SW480 (cell line): Measurements from ENCODE around the gene SLC35F4.
"Not testable (repeated sequence)": the region's sequence is repeated elsewhere in the genome, so short reads cannot be mapped to it uniquely, and the experiment has no call there.

ENCODE experiments used
- DNase-seq: peaks from one replicate; pipeline ENCODE4 v3.0.0-alpha.2; 2016; ENCODE audit warnings: low spot score

The SLC35F4 gene

GRCh38 chr14:57725399-57726077 is 140.4 kb downstream of the SLC35F4 start:
- DNase-seq: peak; percentile 48

DNA sequence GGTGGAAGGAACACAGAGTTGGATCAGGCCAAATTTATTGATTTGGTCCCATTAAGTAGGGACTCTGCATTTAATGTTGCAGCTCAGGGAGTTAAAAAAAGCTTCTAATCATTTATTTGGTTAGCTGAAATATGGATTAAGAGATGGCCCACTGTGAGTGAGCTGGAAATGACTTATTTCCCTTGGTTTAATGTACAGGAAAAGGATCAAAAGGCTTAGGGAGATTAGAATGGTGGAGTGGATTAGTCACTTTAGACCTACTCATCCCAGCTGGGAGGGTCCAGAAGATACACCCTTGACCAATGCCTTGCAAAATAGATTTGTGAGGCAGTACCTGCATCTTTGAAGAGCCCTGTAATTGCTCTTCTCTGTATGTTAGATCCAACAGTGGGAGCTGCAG is 143.8 kb downstream of the SLC35F4 start:
- DNase-seq: not testable (repeated sequence)

DNA sequence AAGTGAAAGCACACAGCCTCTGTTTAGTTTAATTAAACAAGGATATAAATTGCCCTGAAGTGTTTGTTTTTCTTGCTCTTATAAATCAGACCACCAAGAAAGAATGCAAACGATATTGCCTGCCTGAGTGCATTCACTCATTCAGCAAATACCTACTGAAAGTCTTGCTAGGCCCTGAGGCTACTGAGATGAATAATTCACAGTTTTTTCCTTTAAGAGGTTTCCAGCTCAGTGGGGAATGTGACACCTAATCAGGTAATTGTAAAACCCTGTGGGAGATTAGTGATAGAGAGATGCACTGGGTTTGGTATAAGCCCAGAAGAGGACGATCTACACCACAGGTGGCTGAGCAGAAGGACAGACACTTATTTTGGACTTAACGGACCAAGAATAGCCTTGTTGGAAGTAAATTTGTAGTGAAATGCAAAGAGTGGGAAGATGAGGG is 151.4 kb downstream of the SLC35F4 start:
- no peak for DNase-seq

DNA sequence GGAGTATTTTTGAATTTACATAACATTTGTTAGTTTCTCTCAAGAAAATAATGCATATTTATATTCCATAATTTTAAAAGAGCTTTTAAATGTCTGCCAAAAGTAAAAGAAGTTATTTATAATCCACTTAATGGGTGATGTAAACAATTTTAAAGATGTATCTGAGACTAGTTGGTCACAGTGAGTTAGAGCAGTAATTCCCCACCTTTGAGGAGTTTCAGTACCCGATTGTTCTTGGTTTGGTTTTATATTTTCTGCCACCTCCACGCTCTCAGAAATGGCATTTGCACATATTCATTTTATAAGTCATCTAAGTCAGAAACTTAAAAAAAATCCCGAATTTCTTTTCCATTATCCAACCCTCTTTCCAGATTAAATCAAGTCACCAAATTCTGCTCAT is 153.2 kb downstream of the SLC35F4 start:
- no peak for DNase-seq

DNA sequence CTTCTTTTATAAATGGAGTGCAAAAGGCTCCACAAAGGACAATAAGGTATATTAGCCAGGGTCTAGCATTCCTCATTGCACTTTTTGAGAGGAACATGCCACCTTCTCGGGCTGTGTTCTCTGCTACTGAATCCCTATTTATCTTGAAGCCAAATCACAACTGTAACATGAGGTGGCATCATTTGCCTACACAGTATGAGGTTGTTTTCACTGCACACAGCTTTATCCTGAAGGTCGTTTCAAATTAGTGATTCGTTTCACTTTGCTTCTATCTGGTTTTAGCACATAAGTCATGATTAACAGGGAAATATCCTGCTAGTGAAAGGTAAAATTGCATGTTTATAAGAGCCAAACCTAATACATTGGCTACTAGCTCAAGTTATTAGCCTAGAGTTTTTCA is 153.8 kb downstream of the SLC35F4 start:
- no peak for DNase-seq

DNA sequence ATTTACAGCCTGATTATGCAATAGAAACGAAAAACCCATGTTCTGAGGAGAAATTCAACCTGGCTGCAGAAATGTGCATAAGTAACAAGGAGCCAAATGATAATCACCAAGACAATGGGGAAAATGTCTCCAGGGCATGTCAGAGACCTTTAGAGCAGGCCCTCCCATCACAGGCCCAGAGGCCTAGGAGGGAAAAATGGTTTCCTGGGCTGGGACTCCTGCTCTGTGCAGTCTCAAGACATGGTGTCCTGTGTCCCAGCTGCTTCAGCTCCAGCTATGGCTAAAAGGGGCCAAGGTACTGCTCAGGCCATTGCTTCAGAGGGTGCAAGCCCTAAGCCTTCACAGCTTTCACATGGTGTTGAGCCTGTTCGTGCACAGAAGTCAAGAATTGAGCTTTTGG is 156.0 kb downstream of the SLC35F4 start:
- no peak for DNase-seq

- not testable (repeated sequence) for DNase-seq
Measured at GRCh38 chr14:57709086-57709485, 156.8 kb downstream of the SLC35F4 start.

GRCh38 chr14:57707219-57707618 is 158.7 kb downstream of the SLC35F4 start:
- DNase-seq: no peak

DNA sequence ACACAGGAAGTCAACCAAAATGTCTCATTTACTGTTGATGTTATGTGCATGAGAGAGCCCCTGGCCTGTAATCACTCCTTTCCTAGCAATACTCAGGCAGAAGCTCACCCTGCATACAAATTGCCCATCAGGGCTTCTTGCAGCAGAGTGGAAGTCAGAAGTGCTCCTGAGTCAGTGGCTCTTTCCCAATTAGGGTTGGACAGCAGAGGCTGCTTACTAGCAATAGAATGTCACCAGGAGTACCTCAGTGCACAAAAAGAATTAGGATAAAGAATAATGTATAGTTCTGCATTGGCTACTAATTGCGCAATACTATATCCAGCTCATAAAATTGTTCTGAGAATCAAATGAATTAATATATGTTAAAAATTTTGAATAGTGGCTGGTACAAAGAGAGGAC is 161.1 kb downstream of the SLC35F4 start:
- DNase-seq: no peak

DNA sequence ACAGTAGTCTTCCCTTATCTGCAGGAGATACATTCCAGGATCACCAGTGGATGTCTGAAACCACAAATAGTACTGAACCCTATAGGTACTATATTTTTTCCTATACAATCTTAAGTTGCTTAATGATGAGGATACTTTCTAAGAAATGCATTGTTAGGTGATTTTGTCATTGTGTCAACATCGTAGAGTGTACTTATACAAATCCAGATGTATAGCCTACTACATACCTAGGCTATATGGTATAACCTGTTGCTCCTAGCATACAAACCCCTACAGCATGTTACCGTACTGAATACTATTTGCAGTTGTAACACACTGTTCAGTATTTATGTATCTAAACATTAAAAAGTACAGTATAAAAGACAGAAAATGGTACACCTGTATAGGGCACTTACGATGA is 165.9 kb downstream of the SLC35F4 start:
- DNase-seq: no peak

DNA sequence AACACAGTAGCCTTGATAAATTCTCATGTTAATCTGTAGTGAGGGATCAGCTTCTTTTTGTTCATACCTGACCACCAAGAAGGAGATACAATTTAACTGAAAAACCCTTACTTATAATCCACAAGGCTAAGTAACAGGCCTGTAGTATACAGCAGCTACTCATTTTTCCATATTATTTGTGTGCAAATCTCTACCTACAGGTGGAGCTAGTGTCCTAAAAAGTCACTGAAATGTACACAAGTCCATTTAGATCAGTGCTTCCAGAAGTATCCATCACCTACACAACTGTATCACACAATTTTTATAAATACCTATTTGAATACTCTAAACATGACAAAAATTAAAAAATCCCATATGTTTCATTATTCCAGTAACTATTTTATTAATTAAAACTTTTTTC is 173.2 kb downstream of the SLC35F4 start:
- DNase-seq: peak; percentile 26

- no peak for DNase-seq
Measured at GRCh38 chr14:57687416-57687815, 178.5 kb downstream of the SLC35F4 start.

- no peak for DNase-seq
Measured at GRCh38 chr14:57686304-57686703, 179.6 kb downstream of the SLC35F4 start.

DNA sequence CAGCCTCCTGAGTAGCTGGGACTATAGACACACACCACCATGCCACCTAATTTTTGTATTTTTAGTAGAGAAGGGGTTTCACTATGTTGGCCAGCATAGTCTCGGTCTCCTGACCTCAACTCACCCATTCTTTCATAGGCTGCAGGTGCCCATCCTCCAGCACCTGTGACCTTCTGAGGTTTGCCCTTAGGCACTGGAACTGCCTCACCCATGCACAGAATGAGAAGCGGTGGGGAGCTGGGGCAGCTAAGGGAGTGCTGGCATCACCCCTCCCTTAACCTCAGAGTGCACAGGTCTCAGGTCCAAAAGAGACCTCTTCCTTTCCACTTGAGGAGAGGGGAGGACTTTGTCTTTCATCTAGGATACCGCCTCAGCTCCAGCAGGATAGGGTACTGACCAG is 194.9 kb downstream of the SLC35F4 start:
- no peak for DNase-seq

DNA sequence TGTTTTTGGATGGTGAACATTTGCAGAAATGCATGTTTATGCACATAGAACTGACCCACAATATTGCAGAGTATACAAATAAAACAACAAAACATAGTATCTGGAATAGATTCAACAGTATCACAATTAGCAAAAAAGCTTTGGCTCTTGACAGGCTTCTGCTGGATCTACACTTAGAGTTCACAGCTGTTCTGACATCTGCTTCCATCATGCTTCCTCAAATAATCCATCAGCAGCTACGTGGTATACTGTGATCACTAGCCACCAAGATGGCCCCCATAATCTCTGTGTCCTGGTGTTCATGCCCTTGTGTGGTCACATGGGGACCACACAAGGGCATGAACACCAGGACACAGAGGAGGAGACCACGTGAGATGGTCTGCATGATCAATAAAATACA is 205.7 kb downstream of the SLC35F4 start:
- DNase-seq: no peak

GRCh38 chr14:57659052-57659451 is 206.8 kb downstream of the SLC35F4 start:
- DNase-seq: no peak

- DNase-seq: no peak
Measured at GRCh38 chr14:57657487-57657886, 208.4 kb downstream of the SLC35F4 start.

DNA sequence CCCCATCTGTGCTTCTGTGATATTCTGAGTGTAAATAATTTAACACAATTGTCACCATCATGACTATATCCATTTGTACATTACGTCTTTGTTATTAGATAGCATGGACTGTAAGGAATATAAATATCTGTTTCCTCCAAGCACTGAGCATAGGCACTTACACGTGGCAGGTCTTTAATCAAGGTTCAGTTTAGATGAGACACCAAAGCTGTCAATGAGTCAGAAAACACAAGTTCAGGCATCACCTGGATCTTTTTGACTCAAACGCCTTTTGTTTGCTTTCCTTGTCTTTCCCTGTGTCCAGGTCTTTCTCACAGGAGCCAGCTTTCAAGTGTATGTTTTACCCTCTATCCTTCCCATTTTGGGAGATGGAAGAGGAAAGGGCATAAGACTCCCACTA is 209.0 kb downstream of the SLC35F4 start:
- no peak for DNase-seq

- DNase-seq: no peak
Measured at GRCh38 chr14:57652769-57653168, 213.1 kb downstream of the SLC35F4 start.

GRCh38 chr14:57641776-57642175 is 224.1 kb downstream of the SLC35F4 start:
- DNase-seq: no peak

- no peak for DNase-seq
Measured at GRCh38 chr14:57640036-57640435, 225.9 kb downstream of the SLC35F4 start.

- no peak for DNase-seq
Measured at GRCh38 chr14:57637901-57638300, 228.0 kb downstream of the SLC35F4 start.

GRCh38 chr14:57634335-57634734 is 231.6 kb downstream of the SLC35F4 start:
- DNase-seq: no peak

DNA sequence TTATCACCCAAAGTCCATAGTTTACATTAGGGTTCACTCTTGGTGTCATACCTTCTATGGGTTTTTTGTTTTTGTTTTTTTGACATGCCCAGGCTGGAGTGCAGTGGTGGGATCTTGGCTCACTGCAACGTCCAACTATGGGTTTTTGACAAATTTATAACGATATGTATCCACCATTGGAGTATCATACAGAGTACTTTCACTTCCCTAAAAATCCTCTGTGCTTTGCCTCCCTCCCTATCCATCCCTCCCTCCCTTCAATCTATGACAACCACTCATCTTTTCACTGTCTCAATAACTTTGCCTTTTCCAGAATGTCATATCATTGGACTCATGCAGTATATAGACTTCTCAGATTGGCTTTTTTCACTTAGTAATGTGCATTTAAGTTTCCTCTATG is 233.2 kb downstream of the SLC35F4 start:
- no peak for DNase-seq
